T follicular helper cell (primary cell): Measurements from ENCODE around the gene RBBP8NL.

ENCODE experiments used
- DNase-seq: peaks from one replicate; pipeline ENCODE4 v3.0.0-alpha.2; 2020; ENCODE audit warnings: low read depth

Gene RBBP8NL

DNA sequence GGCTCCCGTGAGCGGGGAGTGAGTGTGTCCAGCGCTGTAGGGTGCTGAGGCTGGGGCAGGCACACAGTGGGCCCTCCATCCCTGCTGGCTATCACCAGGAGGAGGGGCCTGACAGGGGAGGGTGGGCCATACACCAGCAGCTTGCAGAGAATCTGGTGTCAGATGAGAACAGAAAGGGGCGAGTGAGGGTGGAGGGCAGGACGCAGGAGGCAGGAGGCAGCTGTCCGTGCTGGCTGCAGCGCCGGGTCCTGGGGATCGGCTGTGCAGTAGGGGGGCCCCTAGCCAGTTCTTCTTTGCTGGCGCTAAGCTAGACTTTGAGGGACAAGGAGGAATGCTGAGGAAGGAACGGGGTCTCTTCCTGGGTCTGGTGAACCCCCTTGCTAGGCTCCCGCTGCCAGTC is 18.7 kb downstream of the RBBP8NL start:
- no peak for DNase-seq

DNA sequence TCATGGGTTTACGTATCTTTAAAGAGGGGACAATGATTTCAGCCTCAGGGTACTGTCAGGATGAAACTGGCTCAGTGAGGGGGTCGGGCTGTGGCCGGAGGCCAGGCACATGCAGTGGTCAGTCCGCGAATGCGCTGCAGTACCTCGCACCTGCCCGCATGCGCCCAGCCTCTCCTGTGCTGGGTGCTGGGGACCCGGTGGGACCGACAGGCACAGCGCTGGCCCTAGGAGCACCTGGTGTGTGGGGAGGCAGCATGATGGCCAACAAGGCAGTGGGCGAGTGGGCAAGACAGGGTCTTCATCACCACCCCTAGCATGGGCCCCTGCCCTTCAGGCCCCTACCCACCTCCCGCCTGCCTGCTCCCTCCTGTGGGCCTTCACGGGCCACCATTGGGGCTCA is 19.3 kb downstream of the RBBP8NL start:
- DNase-seq, result no peak

DNA sequence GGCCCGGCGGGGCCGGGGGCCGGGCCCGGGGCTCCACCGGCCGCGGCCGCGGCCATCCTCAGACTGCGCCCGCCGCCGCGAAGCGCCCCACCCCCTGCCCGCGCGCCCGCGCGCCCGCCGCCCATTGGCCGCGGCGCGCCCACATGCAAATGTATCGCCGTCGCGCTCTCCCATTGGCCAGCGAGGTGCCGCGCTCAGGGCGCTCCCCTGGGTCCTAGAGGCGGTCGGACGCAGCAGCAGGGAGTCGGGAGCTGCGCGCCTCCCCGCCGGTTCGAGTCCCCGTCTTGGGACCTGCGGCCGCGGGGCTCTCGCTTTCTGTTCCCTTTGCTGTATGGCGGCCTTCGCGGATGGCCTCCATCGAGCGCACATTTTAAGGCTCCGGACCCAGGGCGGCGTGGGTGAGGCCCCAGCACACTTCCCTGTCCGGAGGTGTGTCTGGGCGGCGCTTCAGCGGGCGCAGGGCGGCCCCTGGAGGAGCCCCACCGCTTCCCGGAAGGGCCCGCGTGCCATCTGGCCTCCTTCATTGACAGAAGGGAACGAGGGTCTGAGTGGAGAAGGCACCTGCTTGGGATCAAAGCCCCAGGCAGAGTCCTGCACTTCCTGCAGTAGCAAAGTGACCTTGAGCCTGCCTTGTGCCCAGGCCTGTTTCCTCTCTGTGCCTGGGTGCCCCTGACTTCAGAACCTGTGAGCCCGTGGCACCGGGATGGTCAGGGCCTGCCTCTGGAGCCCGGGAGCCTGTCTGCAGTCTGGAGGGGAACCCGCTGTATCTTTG is 19.9 kb downstream of the RBBP8NL start, which contains the start of gene CABLES2:
Gene CABLES2 (minus strand): TSS at position 65 of the 772 bp plus-strand sequence. CDS start 9 bp downstream, at position 56.
- DNase-seq, result peak; percentile 87

DNA sequence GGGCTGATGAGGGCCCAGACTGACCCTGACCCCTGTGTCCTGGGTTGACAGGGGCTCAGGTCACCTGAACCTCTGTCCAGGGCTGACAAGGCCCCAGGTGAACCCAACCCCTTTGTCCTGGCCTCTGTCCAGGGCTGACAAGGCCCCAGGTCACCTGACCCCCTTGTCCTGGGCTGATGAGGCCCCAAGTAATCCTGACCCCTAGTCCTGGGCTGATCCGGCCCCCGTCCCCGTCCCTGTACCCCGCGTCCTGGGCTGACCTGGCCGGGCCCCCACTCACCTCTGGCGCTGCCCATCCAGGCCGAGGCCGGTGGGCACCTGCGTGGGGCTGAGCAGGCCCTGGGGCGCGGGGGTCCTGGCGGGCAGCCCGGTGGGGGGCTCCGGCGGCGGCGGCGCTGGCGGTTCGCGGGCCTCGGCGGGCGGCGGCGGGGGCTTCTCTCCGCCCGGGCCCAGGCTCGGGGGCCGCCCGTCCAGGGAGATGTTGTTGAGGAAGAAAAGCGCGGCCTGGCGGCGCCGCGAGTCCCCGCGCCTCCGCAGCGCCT is 20.6 kb downstream of the RBBP8NL start:
- DNase-seq, result no peak

DNA sequence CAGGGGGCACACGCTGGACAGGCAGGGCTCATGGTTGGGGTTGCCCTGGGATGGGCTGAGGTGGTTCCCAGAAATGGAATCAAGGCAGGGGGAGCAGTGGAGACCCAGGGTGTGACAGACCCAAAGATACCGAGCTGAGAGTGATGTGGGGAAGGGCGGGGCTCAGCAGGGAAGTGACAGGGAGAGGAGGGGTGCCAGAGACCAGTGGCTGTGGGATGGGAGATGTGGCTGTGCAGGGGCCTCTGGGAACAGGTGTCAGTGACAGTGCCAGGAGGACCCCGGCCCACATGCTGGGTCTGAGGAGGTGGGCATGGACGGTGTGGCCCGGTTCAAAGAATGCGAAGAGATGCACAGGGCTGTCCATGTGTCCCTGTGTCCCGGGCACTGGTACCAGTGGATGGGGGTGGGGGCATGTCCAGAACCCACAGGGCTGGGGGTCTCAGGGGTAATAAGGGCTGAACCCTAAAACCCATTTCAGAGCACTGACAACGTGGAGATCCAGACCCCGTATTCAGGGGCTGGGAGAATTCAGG is 21.3 kb downstream of the RBBP8NL start:
- no peak for DNase-seq

DNA sequence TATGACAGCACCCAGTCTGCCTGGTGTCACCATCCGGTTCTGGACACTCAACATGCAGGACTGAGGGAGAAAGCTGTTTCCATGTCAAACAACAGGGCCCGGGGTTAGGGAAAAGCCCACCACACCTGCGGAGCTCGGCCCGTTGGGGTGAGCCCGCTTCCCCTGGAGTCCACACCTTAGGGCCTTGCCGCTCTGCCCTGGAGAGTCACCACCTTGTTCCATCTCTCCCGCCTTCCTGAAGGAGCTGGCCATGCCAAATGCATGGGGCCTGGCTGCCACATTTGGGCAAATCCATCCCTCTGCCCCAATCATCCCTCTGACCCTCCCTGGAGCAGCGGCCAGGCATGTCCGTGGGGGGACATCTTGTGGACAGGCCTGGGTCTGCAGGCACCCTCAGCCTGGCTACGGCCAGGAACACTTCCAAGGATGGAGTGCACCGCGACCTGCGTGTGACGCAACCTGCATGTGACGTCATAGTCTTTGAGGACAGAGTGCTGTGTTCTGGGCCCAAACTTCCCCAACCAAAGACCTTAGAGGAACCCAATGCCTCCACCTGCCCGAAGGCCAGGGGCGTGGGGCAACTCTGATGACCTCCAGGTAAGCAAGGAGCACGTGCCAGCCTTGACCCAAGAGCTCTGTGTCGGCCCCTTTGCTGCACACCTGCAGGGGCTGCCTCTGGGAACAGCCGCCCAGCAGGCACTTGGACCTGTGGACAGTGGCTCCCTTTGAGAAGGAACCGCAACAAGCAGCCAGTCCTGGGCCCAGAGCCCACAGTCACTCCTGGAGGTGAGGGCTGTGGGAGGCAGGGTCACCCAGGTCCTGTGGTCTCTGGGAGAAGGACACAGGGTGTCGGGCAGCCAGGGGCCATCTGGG is 22.0 kb downstream of the RBBP8NL start:
- DNase-seq, result no peak

DNA sequence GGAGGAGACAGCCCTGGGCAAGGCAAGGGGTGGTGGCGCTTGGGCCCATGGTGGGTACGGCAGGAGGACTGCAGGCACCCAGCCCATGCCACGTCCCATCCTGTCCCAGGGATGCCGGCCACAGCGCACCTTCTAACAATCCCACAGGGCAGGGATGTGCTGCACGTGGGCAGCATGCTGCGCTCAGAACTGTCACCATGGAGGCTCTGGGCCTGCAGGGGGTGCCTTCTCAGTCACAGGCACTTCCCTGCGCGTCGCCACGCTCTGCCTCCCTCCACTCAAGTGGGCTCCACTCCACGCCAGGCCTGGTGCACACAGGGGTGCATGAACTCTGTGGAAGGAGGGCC is 22.6 kb downstream of the RBBP8NL start:
- no peak for DNase-seq

DNA sequence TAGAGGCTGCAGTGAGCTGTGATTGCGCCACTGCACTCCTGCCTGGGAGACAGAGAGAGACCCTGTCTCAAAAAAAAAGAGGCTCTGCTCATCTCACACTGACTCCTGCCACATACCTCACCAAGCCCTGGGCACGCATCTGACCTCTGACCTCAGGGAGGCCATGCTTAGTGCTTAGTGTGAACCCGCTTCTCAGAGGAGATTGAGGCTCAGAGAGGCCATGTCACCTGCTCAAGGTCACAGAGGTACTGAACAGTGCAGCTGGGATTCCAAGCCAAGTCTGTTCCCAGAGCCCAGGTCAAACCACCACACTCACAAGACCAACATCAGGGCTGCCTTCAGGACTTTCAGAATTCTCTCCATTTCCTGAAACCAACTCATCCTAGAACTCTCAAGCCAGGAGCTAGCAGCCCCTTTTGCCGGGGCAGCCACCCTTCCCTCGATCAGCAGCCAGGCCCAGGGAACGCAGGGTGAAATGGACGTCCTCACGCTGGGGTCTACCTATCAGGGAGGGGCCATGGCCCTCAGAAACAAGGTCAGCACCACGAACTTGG is 23.1 kb downstream of the RBBP8NL start:
- no peak for DNase-seq

DNA sequence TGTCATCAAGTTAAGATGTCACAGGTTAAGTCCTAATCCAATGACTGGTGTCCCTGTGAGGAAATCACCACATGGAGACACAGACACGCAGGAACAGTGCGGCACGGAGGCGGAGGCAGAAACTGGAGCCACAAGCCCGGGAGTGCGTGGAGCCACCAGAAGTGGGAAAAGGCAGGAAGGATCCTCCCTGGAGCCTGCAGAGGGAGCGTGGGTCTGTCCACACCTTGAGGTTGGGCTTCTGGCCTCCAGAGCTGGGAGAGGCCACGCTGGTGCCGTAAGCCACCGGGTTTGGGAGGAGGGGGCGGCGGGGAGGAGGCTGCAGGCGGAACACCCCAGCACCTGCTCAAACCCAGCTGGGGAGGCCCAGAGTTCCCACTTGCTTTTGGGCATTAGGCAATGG is 24.0 kb downstream of the RBBP8NL start:
- no peak for DNase-seq

DNA sequence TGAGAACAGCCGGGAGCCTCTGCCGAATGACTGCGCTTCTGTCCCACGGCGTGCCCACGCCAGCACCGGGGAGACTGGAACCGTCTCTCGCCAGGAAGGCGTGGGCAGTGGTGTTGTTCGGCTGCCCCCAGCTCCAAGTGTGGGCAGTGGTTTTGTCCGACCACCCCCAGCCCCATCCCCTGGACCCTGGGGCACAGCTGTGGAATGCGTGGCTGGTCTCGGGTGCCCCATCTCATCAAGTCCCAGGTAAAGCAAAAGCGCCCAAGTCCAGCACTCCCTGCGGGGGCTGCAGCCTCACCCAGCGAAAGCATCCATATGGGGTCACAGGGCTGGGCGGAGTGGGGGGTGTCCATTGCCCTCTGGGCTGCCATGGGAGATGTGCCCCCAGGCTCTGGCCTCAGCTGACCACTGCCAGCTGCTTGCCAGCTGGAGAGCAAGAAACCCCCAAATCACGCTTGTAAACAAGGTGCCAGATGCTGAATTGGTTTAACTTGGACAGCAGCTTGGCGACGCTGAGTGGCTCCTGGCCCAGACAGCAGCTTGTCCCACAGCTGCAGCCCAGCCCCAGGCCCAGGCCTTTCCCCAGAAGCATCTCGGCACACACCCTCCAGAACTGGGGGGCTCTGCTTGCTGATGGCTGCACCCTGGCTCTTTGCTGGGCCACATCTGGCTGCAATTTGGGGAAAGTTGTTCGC is 24.7 kb downstream of the RBBP8NL start:
- DNase-seq, result no peak

DNA sequence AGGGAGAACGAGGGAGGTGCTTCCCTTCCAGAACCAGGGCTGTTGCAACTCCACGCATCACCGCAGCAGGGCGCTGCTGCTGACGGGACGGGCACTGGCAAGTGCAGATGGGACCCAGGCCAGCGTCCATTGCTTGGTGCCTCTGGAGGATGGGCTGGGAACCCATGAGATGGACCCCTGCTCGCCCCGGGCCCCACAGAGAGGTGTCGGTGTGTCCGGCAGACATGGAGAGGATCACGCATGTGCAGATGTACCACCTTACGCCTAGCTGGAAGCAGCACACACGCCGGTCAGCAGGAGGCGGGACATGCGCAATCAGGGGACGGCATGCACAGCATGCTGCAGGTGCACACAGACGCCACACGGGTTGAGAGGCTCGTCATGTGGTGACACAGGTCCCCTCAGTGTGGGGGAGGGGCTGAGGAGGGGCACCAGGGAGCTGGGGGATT is 26.0 kb downstream of the RBBP8NL start:
- DNase-seq, result no peak

DNA sequence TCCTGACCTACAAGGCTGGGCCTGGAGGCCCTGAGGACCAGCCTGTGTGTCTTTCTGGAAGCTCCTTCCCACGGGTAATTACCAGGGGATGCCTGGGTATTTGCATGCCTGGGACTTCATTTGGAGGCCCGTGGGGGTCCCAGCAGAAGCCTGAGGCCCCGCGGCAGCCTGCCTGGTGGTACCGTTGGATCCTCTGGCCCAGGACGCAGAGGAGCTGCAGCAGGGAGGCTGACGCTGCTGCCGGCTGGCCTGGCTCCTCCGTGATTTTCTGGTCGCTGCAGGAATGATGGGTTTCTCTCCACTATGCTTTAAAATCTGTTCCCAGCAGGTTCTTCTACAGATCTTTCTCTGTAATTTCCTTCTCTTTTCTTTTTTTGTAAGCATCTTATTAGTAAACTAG is 26.8 kb downstream of the RBBP8NL start:
- DNase-seq, result no peak

DNA sequence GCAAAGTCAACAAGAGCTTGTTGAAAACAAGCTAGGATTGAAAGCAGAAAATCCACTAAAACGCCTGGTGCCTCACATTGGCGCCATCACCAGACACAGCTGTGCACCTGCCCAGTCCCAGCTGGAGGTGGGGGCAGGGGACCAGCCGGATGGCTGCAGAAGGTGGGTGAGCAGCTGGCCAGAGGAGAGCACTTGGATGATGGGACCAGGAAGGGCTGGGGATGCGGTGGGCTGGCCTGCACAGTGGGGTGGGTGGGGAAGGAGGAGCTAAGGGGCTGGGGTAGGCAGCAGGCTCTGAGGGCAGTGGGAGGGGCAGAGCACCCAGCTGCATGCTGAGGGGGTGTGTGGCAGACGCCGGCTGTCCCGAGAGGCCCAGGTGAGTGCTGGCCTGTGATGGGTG is 27.3 kb downstream of the RBBP8NL start:
- DNase-seq, result no peak

DNA sequence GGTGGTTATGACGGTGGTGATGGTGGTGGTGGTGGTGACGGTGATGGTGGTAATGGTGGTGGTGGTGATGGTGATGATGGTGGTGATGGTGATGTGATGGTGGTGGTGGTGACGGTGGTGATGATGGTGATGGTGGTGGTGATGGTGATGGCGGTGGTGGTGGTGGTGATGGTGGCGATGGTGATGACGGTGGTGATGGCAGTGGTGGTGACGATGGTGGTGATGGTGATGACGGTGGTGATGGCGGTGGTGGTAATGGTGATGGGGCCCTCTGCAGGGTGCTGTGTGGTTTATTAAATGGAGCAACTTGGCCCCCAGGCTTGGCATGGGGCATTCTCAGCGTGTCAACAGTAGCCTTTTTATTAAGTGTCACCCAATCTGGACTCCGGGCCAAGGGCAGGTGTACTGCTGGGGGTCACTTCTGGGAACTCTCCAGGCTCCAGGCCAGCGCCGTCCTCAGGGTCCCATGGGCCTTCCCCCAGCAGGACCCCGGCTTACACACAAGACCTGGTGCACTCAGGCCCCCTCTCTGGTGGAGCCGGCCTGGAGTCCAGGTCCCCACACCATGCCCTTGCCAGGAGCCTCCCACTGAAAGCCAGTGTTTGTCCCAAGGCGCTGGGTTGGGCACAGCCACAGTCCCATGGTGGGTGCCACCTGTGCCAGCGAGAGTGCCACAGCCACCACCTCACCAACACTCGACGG is 29.1 kb downstream of the RBBP8NL start:
- no peak for DNase-seq

DNA sequence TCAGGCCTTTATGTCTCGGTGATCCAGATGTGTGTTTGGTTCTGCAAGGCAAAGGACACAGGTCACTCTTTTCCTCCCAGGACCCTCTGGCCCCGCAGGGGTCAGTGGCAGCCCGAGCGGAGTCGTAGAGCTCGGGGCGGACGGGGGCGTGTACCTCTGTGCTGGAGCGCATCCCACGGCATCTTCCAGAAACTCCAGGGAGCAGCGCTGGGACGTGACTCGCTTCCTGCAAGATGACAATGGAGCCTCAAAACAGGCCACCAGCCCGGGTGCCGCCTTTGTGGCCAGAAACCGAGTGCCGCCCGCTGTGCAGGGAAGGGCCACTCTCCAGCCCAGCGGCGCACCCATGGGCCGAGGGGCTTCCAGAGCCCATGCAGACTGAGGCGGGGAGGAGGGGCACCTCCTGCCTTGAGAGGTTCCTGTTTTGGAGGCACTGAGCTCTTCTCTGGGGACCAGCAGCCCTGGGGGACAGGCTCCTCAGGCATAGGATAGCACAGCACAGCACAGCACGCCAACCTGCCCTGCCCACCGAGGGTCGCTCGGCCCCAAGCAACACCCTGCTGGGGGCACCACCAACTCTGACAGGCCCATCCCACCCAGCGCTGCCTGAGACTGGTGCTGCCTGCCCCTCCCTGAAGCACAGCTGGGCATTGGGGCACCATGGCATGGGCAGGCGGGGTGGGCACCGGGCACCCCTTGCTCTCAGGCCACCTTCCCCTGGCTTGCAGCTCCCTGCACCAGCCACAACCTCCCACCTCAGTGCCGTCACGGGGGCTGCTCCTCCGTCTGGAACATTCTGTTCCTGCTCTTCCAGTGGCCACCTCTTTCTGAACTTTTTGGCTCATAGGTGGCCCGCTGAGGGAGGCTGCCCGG is 30.7 kb downstream of the RBBP8NL start:
- DNase-seq, result no peak

DNA sequence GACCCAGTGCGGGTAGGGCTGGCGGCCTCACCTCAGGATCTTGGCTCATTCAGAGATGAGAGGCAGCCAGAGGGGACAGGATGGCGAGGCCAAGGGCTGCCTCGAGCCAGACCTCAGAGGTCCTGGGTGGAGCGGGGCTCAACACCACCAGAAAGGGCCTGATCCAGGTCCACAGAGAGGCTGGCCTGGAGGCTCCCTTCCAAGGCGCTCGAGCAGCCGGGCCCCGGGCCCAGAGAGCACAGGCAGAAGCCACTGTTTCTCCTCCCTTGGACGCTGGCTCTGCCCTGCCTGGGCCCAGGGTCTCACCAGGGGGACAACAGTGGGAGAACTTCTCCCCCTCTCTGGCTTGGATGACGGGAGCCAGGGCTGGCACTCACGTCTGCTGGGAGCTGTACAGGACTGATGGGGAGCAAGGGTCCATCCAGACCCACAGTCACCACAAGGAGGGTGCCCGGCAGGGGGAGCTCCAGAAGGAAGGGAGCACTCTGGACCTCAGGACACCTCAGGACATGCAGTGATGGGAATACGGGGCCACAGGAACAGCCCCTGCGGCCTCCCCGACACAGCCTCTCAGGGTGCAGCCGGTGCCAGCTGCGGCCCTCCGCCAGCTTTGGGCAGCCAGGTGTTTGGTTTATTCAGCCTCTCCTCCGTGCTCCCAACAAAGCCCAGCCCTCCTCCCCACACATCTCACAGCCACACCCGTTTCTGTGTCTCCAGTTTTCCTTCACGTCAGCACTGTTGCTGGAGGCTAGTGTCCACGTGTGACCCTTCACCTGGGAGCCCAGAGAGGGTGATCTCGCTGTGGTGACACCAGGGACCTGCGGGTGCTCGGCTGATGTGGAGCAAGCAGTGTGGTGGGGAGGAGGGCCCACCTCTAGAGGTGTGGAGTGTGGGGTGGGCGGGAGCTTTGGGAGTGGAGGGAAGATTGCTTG is 31.8 kb downstream of the RBBP8NL start:
- DNase-seq, result no peak

DNA sequence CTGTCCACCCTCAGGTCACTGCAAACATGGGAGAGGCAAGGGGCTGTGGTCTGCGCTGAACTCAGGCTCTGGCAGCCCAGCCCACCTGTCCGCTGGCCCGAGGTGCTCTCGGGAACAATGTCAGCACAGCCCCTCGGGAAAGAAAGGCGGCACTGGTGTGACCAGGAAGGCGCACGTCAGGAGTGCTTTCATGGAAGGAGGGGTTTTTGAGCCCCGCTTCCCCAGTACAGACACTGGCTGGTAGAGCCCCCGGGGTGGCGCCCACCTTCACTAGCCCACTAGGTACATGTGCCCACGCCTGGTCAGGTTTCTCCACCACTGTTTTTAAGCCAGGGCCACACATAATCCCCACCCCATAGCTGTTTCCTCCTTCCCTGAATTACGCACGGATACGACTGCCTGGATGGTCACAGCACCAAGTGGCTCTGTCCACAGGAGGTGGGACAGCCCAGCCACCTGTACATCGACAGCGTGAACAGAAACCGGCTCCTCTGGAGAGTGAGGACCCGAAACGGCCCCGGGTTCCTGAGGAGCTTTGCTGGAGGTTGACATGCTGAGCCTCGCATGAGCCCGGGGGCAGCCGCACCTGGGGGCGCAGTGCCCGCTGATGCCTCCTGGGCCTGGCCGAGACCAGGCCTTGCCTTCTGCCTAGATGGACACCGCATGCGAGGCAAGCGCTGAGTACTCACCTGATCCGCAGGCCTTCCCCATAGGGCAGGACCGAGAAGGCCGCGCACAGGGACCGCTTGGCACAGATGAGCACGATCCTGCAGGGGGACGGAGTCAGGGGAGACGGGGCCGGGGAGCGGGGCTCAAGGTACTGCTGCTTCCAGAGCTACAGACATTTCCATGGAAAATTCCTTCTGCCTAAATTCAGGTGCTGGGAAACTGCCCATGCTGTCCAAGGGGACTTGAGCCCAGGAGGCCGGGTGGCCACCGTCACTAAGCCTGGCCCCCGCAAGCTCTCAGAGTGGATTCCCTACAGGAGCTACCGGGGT is 32.8 kb downstream of the RBBP8NL start:
- no peak for DNase-seq

DNA sequence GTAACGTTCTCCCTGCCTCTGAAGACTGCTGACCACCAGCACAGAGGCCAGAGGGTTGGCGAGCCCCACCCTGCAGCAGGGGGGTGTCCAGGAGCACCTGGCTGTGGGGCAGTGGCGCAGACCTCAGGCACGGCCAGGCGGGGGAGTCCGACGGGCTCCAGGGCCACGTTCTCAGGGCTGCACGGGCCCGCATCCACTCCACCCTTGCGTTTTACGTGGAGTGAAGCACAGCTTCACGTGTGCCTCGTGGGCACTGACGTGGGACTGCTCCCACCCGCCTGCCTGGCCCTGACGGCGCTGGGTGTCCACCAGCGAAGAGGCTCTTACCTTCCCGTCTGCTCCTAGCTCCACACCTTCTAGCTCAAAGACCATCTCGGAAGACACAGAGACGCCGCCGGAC is 33.5 kb downstream of the RBBP8NL start:
- no peak for DNase-seq
